ENCODE measurements around the gene GRIK2.

GRIK2 gene

DNA sequence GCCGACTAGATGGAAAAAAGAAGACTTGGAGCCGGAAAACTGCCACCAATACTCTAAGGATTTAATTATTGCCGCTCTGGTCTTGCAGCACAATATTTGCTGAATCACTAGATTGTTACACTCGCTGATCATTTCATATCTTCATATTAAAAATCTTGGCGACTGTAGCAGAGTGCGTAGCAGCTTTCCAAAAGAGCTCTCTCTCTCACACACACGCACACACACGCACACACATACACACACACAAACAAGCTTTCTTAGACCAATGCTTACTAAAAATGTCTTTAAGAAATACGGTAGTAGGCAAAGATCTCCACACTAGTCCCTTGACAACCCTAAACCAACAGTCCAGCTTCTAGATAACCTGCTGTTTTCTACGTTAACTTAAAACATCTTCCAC lies 7.7 kb downstream of the GRIK2 start:
- no peak for FAIRE-seq

DNA sequence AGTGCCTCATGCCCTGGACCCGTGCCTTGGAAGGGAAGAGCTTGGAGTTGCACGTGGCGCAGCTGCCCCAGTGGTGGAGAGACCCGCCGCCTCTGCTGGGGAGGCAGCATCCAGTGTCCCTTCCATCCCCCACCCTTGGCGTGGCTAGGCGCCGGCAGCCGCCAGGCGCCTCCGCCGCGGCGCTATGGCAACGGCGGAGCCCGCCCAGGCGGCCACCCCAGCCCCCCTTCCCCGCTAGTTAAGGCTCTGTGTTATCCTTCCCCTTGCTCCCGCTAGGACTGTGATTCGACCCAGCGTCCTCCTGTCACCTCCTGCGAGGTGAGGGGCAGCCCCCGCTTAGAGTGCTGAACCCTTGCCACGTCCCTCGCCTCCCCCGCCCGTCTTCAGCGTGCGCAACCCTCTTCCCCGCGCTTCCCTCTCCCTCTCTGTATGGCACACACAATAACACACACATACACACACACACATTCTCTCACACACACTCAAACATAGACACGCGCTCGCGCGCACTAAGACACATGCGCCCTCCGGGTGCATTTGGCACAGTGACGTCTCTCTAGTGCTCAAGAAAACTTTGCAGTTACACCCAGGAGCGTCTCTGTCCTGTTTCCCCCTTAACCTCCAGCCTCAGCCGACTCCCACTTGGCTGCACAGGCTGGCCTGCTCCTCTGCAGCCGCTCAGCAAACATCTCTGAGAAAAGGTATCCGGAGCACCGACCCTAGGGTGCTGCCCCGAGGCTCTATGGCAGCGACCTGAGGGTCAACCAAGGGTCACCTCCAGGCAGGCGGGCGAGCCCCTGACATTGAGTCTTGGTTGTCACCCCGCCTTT lies 8.5 kb downstream of the GRIK2 start:
- FAIRE-seq: no peak

DNA sequence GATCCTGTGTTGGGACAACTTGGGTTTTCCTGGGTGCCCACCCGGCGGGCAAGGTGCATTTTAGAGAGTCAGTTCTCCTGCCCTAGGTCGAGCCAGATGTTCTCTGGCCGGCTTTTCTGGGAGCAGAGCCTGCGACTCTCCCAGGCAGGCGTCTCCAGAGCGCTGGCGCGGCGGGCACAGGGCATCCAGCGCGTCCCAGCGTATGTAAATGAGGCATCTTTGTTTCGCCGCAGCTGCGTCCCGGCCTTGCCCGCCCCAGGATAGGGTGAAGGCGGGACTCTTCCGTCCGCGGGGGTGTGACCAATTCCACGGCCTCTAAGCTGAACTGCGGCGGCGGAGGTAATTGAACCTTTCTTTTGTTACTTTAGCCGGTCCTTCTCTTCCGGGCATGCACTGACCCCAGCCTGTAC lies 9.1 kb downstream of the GRIK2 start:
- FAIRE-seq: no peak

DNA sequence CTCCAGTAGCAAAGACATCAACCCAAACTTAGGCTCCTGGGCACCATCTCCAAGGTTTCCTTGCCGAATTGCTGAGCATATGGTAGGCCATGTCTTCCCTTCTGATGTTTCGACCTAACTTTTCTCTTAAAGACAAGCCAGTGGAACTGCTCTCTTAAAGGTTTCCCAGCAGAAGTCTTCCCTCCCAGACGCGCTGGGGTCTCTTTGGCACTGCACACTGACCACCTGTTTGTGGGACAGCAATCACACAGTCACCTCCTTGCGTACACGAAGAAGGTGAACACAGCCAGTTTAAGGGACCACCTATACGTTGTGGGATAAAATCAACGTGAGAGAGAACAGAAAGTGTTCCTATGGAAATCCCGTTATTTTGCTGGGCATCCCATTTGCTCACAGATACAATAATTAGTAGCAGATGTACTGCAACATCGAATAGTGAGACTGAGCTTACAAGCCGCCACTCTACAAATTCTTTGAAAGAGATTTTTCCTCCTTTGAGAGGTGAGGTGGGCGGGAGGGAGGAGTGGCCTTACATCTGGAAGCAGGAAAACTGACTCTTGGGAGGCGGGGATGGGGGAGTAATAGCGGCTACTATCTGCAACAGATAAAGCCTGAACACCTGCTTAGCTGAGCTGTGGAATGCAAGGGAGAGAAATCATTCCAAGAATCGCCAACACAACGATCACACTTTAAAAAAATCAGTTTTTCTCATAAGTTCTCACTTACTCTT lies 9.9 kb downstream of the GRIK2 start:
- FAIRE-seq: no peak

DNA sequence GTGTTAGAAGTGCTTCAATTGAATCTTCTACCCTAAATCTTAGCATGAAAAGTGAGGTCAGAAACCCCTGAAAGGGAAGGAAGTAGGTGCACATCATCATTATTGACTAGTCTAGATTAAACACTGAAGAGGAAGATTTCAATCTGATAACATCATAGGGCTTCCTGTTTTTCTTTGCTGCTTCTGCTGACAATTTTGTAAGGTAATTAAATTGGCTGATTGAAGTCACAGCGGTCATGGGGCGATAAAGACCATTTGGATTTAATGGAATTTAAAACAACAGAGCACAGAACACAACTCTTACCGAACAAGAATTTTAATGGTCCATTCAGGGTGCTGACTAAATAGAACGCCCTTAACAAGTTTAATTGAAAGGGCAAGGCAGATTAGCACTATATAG lies 11.3 kb downstream of the GRIK2 start:
- no peak for FAIRE-seq

DNA sequence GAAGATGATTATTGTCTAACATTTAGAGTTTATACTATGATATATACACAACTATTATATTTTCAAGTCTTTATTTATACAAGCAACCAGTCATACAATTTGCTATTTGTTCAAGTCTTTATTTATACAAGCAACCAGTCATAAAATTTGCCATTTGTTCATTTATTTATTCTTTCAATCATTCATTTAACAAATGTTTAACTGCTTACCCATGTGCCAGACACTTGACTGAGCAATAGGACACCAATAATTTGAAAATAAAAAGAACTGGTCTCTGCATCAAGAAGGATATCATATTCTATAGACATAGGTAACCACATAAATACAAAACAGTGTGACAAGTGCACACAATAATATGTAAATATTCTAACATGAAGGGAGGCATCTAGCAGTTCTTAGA lies 20.3 kb downstream of the GRIK2 start:
- no peak for FAIRE-seq

DNA sequence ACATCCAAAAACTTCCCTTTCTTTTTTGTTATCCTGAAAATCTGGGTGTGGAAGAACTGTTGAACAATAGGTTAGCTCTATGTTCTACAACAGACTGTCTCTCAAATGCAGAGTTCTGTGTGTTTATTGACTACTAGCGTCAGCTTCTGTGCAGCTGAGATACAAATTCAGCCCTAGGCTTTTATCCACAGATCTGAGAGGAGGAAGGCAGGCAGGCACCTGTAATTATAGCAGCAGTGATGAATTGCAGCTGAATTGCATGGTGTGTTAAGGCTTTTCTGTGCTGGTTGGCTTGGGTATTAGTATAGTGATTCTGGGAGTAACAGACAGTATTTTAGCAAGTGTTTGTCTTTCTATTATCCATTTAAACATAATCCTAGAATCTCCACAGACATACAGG lies 24.4 kb downstream of the GRIK2 start:
- no peak for FAIRE-seq

DNA sequence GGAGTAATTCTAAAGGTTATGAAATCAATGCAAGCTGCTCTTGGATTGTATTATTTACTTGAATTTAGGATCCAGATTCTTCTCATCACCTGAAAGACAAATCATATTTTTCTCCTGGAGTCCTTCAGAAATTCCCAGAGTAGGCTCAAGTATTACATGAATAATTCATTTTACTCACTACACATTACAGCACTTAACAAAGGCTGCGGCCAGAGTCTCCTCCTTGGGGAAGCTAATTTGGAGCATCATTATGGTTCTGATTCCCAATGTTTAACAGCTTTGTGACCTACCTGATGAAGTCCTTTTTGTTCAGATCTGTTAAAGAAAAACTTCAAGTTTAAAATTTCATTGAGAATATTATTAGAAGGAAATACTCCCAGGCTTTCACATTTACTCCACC lies 28.7 kb downstream of the GRIK2 start:
- FAIRE-seq: no peak

DNA sequence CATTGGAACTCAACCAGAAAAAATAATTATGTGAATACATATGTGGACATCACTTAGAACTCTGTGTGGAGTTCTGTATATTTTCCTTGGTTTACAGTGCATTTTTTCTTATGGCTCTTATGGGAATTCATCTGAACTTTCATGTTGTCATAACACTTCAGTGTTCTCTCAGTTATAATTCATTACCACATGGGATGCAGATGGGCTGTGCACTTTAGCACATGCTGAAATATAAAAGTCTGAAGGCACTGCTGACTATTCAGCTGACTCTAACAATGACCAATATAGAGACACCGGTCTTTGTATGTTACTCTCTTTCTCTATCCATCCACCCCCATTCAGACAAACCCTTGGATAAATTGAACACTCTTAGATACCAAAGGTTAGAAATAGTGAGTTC lies 29.3 kb downstream of the GRIK2 start:
- FAIRE-seq: no peak

DNA sequence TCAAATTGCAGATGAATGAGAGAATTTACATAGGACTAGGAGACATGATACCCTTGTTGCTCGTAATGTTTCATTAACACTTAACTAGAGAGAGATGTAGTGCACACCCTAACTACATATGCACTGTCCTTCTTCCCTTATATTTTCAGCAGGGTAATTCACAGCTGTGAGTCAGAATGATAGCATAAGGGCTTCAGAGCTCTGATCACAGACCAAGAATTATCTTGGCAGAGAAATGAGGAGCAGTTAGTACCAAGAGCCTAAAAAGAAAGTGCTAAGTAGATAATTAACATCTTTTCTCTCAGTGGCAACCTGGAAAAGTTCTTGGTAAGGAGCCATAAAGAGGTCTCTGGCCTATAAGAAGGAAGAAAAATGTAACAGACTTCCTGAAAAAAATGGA lies 35.8 kb downstream of the GRIK2 start:
- no peak for FAIRE-seq

DNA sequence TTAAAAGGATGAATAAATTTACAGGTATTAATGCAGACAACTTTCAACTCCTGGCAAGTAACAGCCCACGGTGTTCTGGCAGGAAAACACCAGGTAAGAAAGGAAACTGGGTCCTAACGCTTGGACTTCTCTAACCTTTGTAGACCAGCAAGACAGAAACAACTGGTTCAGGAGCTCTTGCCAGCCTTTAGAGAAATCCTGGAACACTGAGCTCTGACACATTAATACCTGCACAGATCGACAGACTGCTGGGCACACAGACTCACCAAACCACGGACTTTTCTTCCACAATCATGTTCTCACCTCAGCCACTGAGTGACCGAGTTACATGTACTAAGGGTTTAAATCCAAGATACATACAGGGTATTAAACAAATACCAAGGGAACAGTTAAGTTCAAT lies 36.3 kb downstream of the GRIK2 start:
- no peak for FAIRE-seq

DNA sequence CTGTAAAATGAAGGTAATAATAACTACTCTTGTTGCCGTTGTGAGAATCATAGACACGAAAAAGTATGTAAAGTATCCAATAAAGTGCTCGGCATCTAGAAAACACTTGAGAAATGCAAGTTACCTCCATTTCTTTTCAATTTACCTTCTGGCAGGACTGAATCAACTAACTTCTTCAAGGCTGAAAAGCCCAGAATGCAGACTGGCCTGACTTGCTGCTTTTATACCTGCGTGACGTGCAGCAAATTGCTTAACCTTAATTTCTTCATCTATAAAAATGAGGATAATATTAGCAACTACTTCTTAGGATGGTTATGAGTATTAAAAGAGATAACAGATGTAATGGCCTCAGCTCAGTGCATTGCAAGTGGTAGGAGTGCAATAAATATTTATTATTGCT lies 39.6 kb downstream of the GRIK2 start:
- FAIRE-seq: no peak

DNA sequence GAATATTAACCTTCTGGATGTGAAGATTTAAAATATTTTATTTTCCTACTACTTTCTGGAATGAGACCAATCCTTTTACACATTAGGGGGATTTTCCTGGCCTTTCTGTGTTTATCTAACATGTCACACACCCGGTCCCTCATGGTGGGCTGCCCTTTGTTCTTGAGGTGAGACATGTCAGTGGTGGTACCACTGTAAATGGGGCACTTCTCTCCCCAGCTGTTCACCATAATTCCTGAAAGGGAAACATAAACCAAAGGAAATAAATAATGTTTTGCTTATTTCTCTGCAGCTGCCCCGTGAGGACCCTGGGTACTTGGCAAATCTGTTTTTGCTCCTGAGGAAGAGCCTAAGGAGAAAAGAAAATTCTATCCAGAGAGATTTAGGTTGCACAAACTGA lies 41.1 kb downstream of the GRIK2 start:
- no peak for FAIRE-seq

DNA sequence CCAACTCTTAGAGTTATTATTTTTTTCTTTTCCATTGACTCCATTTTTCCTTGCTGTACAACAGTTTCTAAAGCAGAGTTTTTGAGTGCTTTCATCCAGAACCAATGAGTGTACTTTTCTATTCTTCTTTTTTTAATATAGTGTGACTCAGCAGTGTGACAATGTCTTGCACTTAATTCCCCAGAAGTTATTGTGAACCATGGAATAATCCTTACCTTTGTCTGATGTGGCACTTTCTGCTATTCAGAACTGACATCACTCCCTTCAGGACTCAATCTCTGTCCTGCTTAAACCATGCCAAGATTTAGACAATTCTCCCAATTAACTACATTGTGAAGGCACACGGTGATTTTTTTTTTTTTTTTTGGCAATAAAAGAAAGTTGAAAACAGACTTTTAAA lies 41.5 kb downstream of the GRIK2 start:
- FAIRE-seq: no peak

DNA sequence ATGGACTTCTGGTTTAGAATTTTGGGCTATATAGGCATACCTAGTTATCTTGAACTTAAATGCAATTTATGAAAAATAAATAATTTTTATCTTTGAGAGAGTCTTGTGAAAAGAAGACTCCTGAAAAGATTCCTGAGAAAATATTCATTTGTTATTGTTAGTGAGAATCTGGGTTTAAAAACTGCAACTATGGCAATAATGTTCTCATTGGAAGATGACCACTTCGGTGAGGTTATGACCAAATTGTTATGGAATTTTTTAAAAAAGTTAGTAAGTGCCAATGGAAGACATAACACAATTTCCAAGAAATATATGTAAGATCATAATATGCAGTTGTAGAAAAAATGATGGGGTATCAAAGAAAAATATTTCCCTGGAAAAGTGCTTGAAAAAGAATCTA lies 46.3 kb downstream of the GRIK2 start:
- no peak for FAIRE-seq

DNA sequence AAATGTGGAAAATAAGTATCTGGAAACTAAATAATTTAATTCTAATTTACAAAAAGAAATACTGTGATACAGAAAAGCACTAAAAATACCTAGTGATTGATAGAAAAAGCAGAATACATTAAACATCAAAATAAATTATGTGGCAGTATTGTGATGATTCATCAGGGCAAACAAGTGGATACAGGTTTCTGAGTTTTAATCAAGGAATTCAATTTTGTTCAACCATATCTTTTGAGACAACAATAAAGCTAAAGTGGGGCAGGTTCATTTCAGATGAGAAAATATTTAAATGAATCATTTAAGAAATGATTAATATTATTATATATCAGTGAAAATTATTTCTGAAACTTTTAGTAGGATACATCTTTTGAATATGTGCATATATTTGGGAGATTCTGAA lies 49.8 kb downstream of the GRIK2 start:
- FAIRE-seq: no peak

DNA sequence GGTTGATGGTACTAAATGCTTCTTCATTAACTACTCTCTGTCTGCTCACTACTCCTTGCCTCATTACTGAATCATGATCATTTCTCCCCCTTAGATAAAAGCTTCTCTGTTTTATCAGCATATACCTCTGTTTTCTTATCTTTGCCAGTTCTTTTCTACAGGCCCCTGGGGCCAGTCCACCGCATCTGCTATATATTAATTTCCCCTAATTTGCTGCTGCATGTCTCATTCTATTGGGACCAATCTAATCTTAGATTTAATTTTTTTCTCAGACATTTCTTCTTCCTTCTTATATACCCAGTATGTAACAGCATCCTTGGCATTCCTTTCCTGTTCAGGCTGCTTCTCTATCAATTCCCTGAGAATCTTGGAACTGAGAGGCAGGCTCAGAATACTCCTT lies 51.2 kb downstream of the GRIK2 start:
- FAIRE-seq: no peak

DNA sequence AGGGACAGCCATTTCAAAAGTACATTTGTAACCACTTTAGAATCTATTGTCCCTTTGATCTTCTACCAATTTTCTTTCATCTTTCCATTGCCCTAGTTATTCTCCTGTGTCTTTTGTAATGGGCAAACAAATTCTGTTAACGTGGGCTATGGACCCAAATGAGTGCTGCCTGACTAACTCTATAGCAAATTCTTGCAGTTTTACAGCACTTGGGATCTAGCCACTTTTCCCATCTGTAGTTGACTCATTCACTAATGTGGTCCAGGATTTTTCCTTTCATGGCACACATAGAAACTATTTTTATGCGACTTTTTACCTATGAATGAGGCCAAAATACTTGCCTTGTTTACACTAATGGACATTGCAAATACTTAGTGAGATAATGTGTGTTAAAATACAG lies 52.0 kb downstream of the GRIK2 start:
- no peak for FAIRE-seq

DNA sequence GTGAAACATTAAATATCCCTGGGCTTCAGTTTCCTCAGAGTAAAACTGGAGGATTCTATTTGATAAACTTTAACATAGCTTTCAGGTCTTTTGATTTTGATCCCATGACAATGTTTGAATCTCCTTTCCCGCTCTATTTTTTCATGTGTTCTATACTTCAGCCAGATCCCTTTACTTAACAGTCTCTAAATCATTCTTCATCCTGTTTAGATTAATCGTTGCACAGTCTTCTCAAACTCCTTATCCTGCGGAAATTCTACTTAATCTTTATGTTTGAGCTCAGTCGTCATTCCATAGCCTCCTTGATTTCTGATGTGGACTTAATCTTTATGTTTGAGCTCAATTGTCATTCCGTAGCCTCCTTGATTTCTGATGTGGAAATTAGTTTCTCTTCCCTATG lies 57.4 kb downstream of the GRIK2 start:
- FAIRE-seq: no peak

DNA sequence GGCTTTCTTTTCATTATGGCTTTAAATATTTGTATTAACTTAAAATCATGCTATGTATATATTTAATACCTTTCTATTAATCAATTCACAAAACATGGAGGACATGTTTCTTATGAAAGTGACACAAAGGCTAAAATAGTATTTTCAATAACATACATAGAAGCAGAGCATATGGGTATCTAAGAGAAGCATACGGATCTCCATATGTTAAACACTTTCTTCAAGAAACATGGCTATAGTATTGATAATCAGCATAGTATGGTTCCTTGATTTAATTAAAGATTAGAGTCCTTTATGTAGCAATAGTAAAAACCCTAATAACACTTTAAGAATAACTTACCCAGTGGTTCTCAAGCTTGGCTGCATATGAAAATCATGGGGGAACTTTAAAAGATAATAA lies 58.5 kb downstream of the GRIK2 start:
- no peak for FAIRE-seq

DNA sequence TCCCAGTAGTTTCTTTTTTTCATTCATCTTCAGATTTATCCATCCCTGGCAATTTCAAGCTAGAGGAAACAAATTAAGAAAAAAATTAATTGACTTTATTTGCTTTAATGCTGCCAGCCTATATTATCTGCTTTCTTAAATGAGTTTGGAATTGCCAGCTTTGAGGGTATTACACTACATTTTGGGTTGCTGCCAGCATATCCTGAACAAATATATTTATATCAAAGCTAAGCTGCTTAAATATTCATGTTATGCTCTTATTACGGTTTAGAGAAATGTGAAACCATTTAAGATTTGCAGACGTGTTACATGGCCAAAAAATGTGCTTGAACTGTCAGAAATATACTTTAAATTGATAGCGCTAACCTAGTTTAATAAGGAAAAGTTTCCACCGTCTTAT lies 59.7 kb downstream of the GRIK2 start:
- no peak for FAIRE-seq

DNA sequence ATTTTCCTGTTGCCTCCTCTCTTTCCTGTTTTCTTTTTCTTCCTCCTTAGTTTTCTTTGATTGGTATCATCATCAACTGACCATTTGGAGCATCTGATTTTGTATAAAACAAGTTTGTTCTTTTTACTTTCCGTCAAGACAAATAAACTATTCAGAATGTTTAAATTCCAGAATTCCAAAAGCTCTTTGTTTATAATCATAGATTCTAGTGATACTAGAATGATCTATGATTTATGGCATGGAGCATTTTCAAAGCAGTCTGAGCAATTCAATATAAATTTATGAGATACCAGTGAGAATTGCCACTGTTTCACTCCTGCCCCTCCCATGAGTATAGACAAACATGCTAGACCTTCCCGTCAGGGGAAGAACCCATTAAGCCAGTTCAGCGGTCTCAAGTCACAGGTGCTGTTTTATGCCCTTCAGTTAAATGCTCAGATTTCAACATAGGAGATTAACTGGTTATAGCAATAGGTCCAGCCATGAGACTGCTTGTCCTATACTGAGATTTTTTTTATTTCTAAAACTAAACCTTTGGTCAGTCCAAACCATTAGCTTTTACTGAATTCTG lies 60.7 kb downstream of the GRIK2 start:
- FAIRE-seq: no peak

DNA sequence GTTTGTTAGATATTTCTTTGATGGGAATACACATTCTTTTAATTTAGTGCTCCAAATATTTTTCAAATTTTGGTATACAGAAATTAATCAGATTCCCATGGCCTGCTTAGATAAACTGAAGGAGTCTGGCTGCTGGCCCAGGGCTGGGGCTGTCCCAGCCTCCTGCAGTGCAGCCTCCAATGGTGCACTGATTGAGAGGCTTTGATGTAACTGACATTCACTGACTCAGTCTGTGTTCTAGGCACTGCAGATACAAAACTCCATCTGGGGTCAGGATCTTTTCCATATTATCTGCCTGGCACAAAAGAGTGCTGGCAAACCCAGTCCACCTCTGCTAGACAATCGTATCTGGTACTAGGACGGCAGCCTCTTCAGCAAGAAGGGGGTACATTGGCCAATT lies 64.8 kb downstream of the GRIK2 start:
- FAIRE-seq: no peak

DNA sequence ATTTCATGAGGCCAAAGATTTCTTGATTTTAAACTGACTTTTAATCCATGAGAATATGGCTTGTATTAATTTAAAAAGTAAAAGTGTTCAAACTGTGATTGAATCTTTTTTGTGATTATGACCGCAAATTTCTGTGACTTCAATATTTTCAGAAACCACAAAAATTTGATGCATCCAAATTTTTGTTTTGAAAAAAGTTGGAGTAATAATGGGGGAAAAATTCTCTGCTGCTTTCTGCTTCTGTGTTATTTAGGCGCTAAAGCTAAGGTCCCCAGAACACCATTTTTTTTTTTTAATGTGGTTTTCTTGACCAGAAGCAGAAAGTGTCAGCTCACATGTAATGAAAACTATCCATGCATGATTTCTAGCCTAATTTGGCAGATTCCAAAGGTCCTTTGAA lies 65.3 kb downstream of the GRIK2 start:
- no peak for FAIRE-seq
